OCI-LY1 (cell line): ENCODE measurements around the gene RAD51B.

Experiments used
- H2AFZ ChIP-seq: fragments of 200-600 bp; sonication (generic), shearing (Covaris generic); 2 replicates; pipeline ENCODE4 v1.6.0; 2014; ENCODE audit warnings: antibody characterized with exemption, mild to moderate bottlenecking, low read length
- H3F3A ChIP-seq: fragments of 200-600 bp; sonication (generic), shearing (Covaris generic); 2 replicates; pipeline ENCODE4 v1.6.0; 2014; ENCODE audit warnings: mild to moderate bottlenecking, antibody characterized with exemption, low read length, moderate library complexity; ENCODE audit not compliant: insufficient read depth
- H3K27ac ChIP-seq: fragments of 200-600 bp; sonication (generic); 2 replicates; pipeline ENCODE4 v1.5.1; 2014; ENCODE audit warnings: low read length, mixed run types, mild to moderate bottlenecking, low read depth; ENCODE audit not compliant: poor library complexity, severe bottlenecking
- H3K27me3 ChIP-seq: fragments of 200-600 bp; sonication (generic); 2 replicates; pipeline ENCODE4 v1.6.0; 2014; ENCODE audit warnings: antibody characterized with exemption, mild to moderate bottlenecking, low read length, moderate library complexity; ENCODE audit not compliant: insufficient read depth
- H3K36me3 ChIP-seq: fragments of 200-600 bp; sonication (generic); 2 replicates; pipeline ENCODE4 v1.6.1; 2014; ENCODE audit warnings: mild to moderate bottlenecking, antibody characterized with exemption, low read length, moderate library complexity, mixed read lengths; ENCODE audit not compliant: insufficient read depth
- H3K4me1 ChIP-seq: fragments of 200-600 bp; sonication (generic); 2 replicates; pipeline ENCODE4 v1.5.1; 2014; ENCODE audit warnings: mild to moderate bottlenecking, low read length, moderate library complexity; ENCODE audit not compliant: insufficient read depth, severe bottlenecking
- H3K4me2 ChIP-seq: fragments of 200-600 bp; sonication (generic), shearing (Covaris generic); 2 replicates; pipeline ENCODE4 v1.6.1; 2014; ENCODE audit warnings: low read length
- H3K4me3 ChIP-seq: fragments of 200-600 bp; sonication (generic); 2 replicates; pipeline ENCODE4 v1.5.1; 2014; ENCODE audit warnings: low read length, low read depth, mild to moderate bottlenecking, mixed read lengths; ENCODE audit not compliant: poor library complexity, severe bottlenecking
- H3K79me2 ChIP-seq: fragments of 200-600 bp; shearing (Covaris generic); 2 replicates; pipeline ENCODE4 v1.6.1; 2016; ENCODE audit warnings: mixed run types, low read length, mixed read lengths; ENCODE audit not compliant: insufficient read depth
- H3K9ac ChIP-seq: fragments of 200-600 bp; sonication (generic), shearing (Covaris generic); 2 replicates; pipeline ENCODE4 v1.6.1; 2014; ENCODE audit warnings: mild to moderate bottlenecking, low read length, mixed read lengths
- H3K9me2 ChIP-seq: fragments of 200-600 bp; sonication (generic), shearing (Covaris generic); 2 replicates; pipeline ENCODE4 v1.6.1; 2014; ENCODE audit warnings: low read depth, mild to moderate bottlenecking, low read length, mixed read lengths
- H3K9me3 ChIP-seq: fragments of 200-600 bp; shearing (Covaris generic); 2 replicates; pipeline ENCODE4 v1.6.1; 2014; ENCODE audit warnings: low read length, mixed read lengths
- H4K20me1 ChIP-seq: fragments of 200-600 bp; sonication (generic), shearing (Covaris generic); 2 replicates; pipeline ENCODE4 v1.6.0; 2016; ENCODE audit warnings: mild to moderate bottlenecking, low read length; ENCODE audit not compliant: insufficient read depth
- EZH2 ChIP-seq: fragments of 200-600 bp; sonication (generic), shearing (Covaris generic); IDR thresholded peaks from 2 replicates; pipeline ENCODE4 v1.8.0; 2017; ENCODE audit warnings: borderline replicate concordance, mixed run types, mild to moderate bottlenecking, antibody characterized with exemption, low read length, moderate library complexity, mixed read lengths
- TF ChIP-seq, protein P1 (sequence below): fragments of 200-600 bp; sonication (generic), shearing (Covaris generic); IDR thresholded peaks from 2 replicates; pipeline ENCODE4 v1.5.1; 2017; ENCODE audit warnings: mild to moderate bottlenecking, antibody characterized with exemption, low read length, moderate library complexity, mixed read lengths

RAD51B gene

DNA sequence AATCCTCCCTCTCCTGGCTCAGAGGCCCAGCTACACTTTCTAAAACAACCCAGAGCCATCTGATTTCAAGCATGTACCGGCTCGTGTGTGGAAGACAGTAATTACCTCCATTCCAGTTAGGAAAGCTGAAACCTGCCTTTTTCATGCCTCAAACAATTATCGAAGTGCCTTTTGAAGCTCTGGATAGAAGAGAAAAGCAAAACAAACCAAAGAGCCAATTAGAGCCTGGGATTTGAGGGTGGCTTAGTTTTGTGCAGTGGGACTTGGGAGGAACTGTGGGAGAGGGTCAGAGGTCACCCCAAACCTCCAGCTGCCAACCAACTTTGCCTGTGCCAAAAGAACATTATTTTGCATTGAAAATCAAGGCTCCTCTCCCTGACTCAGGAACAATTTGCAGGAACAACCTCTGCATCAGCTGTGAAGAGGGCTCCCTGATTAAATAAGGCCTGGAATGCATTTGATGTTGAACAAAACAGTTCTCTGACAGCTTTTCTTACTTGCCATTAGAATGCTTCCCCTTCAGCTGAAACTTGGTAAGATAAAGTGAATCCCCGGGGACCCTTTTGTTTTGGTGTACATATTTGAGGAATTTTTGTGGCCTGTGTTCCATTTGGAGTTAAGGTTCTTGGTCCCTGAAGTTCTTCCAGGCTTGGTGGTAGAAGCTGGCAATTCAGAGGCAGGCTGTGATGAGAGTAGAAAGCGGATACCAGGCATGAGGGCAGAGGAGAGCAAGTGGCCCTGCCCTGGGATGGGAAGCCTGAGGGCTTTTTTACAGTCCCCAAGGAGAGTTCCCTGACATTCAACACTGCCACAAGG is 703.1 kb downstream of the RAD51B start:
- Histone ChIP-seq H3F3A (no peaks in the 10 kb centered on the region), H3K4me2 (no peak overlapping the region), H3K9me2 (no peaks in the 10 kb centered on the region), H3K9me3 (no peaks in the 10 kb centered on the region), H3K79me2 (no peaks in the 10 kb centered on the region), H2AFZ (no peak overlapping the region), H4K20me1 (no peaks in the 10 kb centered on the region), H3K27me3 (no peaks in the 10 kb centered on the region), H3K27ac (no peak overlapping the region), H3K36me3 (no peaks in the 10 kb centered on the region), H3K9ac (no peak overlapping the region), H3K4me3 (no peak overlapping the region), H3K4me1 (no peaks in the 10 kb centered on the region)
- TF ChIP-seq, protein P1, sequence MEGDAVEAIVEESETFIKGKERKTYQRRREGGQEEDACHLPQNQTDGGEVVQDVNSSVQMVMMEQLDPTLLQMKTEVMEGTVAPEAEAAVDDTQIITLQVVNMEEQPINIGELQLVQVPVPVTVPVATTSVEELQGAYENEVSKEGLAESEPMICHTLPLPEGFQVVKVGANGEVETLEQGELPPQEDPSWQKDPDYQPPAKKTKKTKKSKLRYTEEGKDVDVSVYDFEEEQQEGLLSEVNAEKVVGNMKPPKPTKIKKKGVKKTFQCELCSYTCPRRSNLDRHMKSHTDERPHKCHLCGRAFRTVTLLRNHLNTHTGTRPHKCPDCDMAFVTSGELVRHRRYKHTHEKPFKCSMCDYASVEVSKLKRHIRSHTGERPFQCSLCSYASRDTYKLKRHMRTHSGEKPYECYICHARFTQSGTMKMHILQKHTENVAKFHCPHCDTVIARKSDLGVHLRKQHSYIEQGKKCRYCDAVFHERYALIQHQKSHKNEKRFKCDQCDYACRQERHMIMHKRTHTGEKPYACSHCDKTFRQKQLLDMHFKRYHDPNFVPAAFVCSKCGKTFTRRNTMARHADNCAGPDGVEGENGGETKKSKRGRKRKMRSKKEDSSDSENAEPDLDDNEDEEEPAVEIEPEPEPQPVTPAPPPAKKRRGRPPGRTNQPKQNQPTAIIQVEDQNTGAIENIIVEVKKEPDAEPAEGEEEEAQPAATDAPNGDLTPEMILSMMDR: no peak
- TF ChIP-seq EZH2: no peak

DNA sequence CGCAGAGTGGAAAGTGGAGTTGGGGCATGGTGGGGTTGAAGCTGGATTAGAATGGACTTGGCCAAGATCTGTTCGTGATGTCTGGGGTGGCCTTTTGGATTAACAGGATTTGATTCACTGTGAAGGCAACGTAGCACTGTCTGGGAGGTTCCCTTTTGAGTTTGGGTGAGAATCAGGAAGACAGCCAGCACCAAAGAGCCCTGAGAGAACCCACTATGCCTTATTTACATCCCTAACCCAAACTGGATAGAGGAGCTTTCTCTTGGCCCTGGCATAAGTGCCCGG is 703.7 kb downstream of the RAD51B start:
- Histone ChIP-seq H3K9me3 (no peaks in the 10 kb centered on the region), H4K20me1 (no peaks in the 10 kb centered on the region), H3K9me2 (no peaks in the 10 kb centered on the region), H3K9ac (no peak overlapping the region), H3K79me2 (no peaks in the 10 kb centered on the region), H3K4me2 (no peak overlapping the region), H2AFZ (no peak overlapping the region), H3K4me1 (no peaks in the 10 kb centered on the region), H3K36me3 (no peaks in the 10 kb centered on the region), H3F3A (no peaks in the 10 kb centered on the region), H3K27me3 (no peaks in the 10 kb centered on the region), H3K27ac (no peak overlapping the region), H3K4me3 (no peak overlapping the region)
- TF ChIP-seq EZH2: no peak

DNA sequence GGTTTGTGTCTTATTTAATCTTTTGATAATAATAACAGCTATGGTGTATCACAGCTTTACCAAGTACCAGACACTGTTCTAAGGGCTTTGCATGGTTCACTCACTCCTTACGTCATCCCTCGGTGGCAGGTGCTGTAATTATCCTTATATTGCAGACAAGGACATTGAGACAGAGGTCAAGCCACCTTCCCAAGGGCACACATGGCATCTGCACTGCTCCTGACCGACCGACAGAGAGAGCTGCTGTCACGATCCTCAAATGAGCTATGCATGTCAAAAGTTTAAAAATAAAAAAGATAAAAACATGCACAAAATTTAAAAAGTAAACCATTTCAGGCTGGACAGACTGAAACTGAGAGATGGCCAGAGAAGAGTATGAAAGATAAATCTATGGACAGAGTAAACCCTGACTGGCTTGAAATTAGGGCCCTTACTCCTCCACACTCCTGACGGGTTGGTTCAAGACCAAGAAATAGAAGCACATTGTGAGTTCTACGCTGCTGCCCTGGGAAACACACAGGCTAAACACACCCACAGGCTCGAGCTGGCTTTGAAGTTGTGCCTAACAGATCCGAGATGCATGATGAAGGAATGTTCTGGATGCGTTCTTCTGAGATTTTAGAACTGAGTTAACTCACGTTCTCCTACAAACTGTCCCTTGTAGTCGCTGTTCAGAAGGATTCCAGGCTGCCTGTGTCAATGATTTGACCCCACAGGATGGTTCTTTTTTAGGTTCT is 704.6 kb downstream of the RAD51B start:
- Histone ChIP-seq H3F3A (no peaks in the 10 kb centered on the region), H3K79me2 (no peaks in the 10 kb centered on the region), H3K9ac (no peak overlapping the region), H3K27ac (no peak overlapping the region), H3K27me3 (no peaks in the 10 kb centered on the region), H4K20me1 (no peaks in the 10 kb centered on the region), H3K9me2 (no peaks in the 10 kb centered on the region), H3K4me1 (no peaks in the 10 kb centered on the region), H2AFZ (no peak overlapping the region), H3K4me2 (no peak overlapping the region), H3K9me3 (no peaks in the 10 kb centered on the region), H3K4me3 (no peak overlapping the region), H3K36me3 (no peaks in the 10 kb centered on the region)
- TF ChIP-seq EZH2: no peak
- TF ChIP-seq, protein P1: no peak
